K562 (cell line): ENCODE results near the gene LMTK2. TPM values are rescaled to one million over a fixed set of nuclear protein-coding genes. Genes with fewer than 3 reads are reported as not detected.

Experiments used
- FOXO4 ChIP-seq: fragments of 450-650 bp; formaldehyde crosslinking; IDR thresholded peaks from 2 replicates; pipeline ENCODE4 v1.4.0; 2020; ENCODE audit warnings: mild to moderate bottlenecking, moderate library complexity
- LCOR ChIP-seq: sonication (generic); formaldehyde crosslinking; IDR thresholded peaks from 2 replicates; pipeline ENCODE4 v1.8.0; 2022; ENCODE audit warnings: mild to moderate bottlenecking, missing genetic modification reagents
- PRPF4 ChIP-seq: fragments of 200-400 bp; formaldehyde crosslinking; IDR thresholded peaks from one replicate; pipeline ENCODE4 v1.6.1; 2017; ENCODE audit warnings: low read length, low read depth, mild to moderate bottlenecking; ENCODE audit not compliant: insufficient read depth, poor library complexity, severe bottlenecking
- RERE ChIP-seq: sonication (generic); formaldehyde crosslinking; IDR thresholded peaks from 2 replicates; pipeline ENCODE4 v1.8.0; 2023; ENCODE audit warnings: missing genetic modification reagents, mild to moderate bottlenecking, borderline replicate concordance
- SRF ChIP-seq, 2 experiments: fragments of 250-450, 450-650 bp in 1 of 2; sonication (Bioruptor Pico) in 1 of 2; sonication (generic) in 1 of 2; formaldehyde crosslinking; IDR thresholded peaks; 2 replicates each; pipeline versions ENCODE4 v1.5.0 to v1.5.1; 2020 to 2022; ENCODE audit warnings: mild to moderate bottlenecking in 1 of 2, missing genetic modification reagents in 1 of 2
- ZNF740 ChIP-seq, 3 experiments: fragments of 200-800 bp in 1 of 3; sonication (Bioruptor generic) in 1 of 3; sonication (generic) in 1 of 3; formaldehyde crosslinking in 1 of 3; IDR thresholded peaks; 2 replicates each; pipeline versions ENCODE4 v1.6.1 to v1.8.0; 2016 to 2022; ENCODE audit warnings: mild to moderate bottlenecking in 2 of 3, missing compliant biosample characterization in 2 of 3, missing genetic modification characterization in 2 of 3, missing genetic modification reagents in 1 of 3
- polyA plus RNA-seq, 8 experiments: library from polyadenylated mRNA; depleted of rRNA in 4 of 8; stranded (reverse) in 5 of 8; unstranded in 3 of 8; fragments of >200 nt; fragmentation: Nextera tagmentation in 2 of 8; fragmentation: Illumina TruSeq in 1 of 8; extraction: Ambion mirVana in 2 of 8; extraction: Trizol in 1 of 8; gene quantifications; 2 replicates each; pipeline versions ENCODE4 v1.2.1 to v1.2.3, GENCODE V29; 2011 to 2014; ENCODE audit warnings: inconsistent platforms in 1 of 8, missing spikeins in 1 of 8
- total RNA-seq, 7 experiments: library from RNA; depleted of rRNA in 6 of 7; stranded (reverse); fragments of >200 nt in 6 of 7; fragmentation: Illumina TruSeq in 2 of 7; extraction: Trizol in 2 of 7; gene quantifications; 2 replicates each; pipeline versions ENCODE4 v1.2.1 to v1.2.3, GENCODE V29; 2011 to 2021; ENCODE audit warnings: low replicate concordance in 1 of 7

LMTK2 gene
- total and polyA plus RNA-seq, 9 of the 15 experiments (the other 6 are each of a cell fraction or from before 2014, with no cell fraction given): 0.78 to 16.4 (median 6.3) TPM

- TF ChIP-seq RERE (no peak), PRPF4 (no peak), LCOR (CRISPR knock-in tag) (no peak), FOXO4 (CRISPR knock-in tag) (no peak), ZNF740 (CRISPR knock-in tag; IDR thresholded peaks at IDR 0.05) (no peak), ZNF740 (tag; IDR thresholded peaks at IDR 0.05) (no peak), SRF (CRISPR knock-in tag; IDR thresholded peaks at IDR 0.05) (no peak)
These were observed 87.0 kb downstream of the LMTK2 start (continued) for GRCh38 chr7:98193474-98194180.
